Ovary (tissue), 3 donors: ENCODE measurements around the gene SND1.

Experiments
- EP300 ChIP-seq: sonication (generic); formaldehyde crosslinking; IDR thresholded peaks from one replicate; pipeline ENCODE4 v1.6.1; 2017; ENCODE audit warnings: antibody characterized with exemption
- POLR2A ChIP-seq: fragments of 450-650 bp; IDR thresholded peaks from one replicate; pipeline ENCODE4 v1.6.1; 2017; ENCODE audit warnings: antibody characterized with exemption, mild to moderate bottlenecking, moderate library complexity
- TF ChIP-seq, protein P1 (sequence below), 3 donors: fragments of 450-650 bp in 2 of 3; fragments of 200-600 bp in 1 of 3; IDR thresholded peaks; one replicate each; pipeline versions ENCODE4 v1.5.1 to v1.8.0; 2016 to 2022; ENCODE audit warnings: antibody characterized with exemption in 3 of 3, mild to moderate bottlenecking in 1 of 3
- donor health status: DM: no; HTN: no; CAD: no.

DNA sequence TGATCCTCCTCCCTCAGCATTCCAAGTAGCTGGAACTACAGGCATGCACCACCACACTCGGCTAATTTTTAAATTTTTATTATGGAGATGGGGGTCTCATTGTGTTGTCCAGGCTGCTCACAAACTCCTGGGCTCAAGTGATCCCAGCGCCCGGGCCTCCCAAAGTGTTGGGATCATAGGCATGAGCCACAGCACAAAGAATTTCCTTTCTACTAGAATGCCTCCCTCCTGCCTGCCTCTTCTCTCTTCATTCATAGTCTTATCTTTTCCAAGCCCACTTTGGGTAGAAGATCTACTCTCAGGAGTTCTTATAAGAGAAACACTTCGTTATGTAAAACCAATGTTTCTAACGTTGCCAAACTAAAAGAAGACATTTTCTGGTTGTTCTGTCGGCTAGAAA is 235.1 kb downstream of the SND1 start:
- TF ChIP-seq POLR2A (no peak), EP300 (no peak)
- TF ChIP-seq, protein P1, sequence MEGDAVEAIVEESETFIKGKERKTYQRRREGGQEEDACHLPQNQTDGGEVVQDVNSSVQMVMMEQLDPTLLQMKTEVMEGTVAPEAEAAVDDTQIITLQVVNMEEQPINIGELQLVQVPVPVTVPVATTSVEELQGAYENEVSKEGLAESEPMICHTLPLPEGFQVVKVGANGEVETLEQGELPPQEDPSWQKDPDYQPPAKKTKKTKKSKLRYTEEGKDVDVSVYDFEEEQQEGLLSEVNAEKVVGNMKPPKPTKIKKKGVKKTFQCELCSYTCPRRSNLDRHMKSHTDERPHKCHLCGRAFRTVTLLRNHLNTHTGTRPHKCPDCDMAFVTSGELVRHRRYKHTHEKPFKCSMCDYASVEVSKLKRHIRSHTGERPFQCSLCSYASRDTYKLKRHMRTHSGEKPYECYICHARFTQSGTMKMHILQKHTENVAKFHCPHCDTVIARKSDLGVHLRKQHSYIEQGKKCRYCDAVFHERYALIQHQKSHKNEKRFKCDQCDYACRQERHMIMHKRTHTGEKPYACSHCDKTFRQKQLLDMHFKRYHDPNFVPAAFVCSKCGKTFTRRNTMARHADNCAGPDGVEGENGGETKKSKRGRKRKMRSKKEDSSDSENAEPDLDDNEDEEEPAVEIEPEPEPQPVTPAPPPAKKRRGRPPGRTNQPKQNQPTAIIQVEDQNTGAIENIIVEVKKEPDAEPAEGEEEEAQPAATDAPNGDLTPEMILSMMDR (IDR thresholded peaks at IDR 0.05), result no peak
